Activated B cell treated with CpG ODN at 0.5 μM for 24 hours (primary cell): ENCODE data around the gene SGSM2. TPM values are rescaled to one million over a fixed set of nuclear protein-coding genes. Genes with fewer than 3 reads are reported as not detected.

Experiments
- ATAC-seq: fragments of 200-7000 bp; cut with Tn5 transposase; one replicate; pipeline ENCODE4 v1.10.0; 2021; ENCODE audit warnings: low read depth, mild to moderate bottlenecking, moderate library complexity
- CTCF ChIA-PET: fragments of 350-600 bp; sonication (Branson Sonifier 250); formaldehyde crosslinking; loops from one replicate; lab custom pipeline; 2021; ENCODE audit warnings: antibody characterized with exemption; lab: Charles Lee
- POLR2A ChIA-PET: fragments of 350-600 bp; sonication (Branson Sonifier 250); formaldehyde crosslinking; loops from one replicate; lab custom pipeline; 2021; ENCODE audit warnings: antibody characterized with exemption; lab: Charles Lee
- DNase-seq: peaks from one replicate; pipeline ENCODE4 v3.0.0; 2022
- H3K27ac Mint-ChIP-seq: one replicate; pipeline ENCODE4 v1.8.0; 2020; ENCODE audit warnings: mixed read lengths
- H3K27me3 Mint-ChIP-seq: one replicate; pipeline ENCODE4 v1.8.0; 2021; ENCODE audit warnings: mixed read lengths
- H3K36me3 Mint-ChIP-seq: one replicate; pipeline ENCODE4 v1.8.0; 2021; ENCODE audit warnings: low read depth, mixed read lengths
- H3K4me1 Mint-ChIP-seq: one replicate; pipeline ENCODE4 v1.8.0; 2021; ENCODE audit warnings: mixed read lengths
- H3K4me3 Mint-ChIP-seq: one replicate; pipeline ENCODE4 v1.8.0; 2020; ENCODE audit warnings: mild to moderate bottlenecking, mixed read lengths
- H3K9me3 Mint-ChIP-seq: one replicate; pipeline ENCODE4 v1.8.0; 2020; ENCODE audit warnings: mixed read lengths
- CTCF ChIP-seq: fragments of 200-600 bp; IDR thresholded peaks from one replicate; pipeline ENCODE4 v1.8.0; 2022; ENCODE audit warnings: antibody characterized with exemption, mild to moderate bottlenecking
- intact Hi-C: fragments of 100-400 bp; cut with micrococcal nuclease; formaldehyde crosslinking; loops from one replicate; pipeline ENCODE4 v1.15.1; 2024
- total RNA-seq: library from RNA; stranded (reverse); gene quantifications from 2 replicates; pipeline ENCODE4 v1.2.3, GENCODE V29; 2022

SGSM2 gene
- total RNA-seq, 1 donor from 2014 or later, result 60.5 TPM

DNA sequence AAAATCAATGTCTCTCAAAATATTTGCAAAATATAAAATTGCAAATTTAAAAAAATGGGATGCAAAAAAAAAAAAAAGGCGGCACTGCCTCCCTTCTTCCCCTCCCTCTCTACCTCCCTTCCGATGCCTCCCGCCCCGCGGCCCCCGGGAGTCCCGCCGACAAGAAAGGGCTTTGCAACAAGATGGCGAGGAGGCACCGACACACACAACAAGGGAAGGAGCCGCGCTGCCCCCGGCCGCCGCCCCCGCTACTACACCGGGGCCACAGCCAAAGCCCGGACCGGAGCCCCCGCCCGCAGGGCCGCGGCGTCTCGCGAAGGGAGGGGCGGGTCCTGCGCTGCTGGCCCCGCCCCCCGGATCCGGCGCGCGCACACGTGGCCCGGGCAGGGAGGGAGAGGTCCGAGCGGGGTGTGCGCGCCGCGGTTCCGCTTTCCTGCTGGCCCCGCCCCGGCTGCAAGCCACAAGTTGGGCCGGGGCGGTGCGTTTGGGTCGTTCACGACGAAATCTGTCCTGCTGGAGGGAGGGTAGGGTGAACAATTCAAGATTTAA, 63.6 kb downstream of the SGSM2 start, which contains the start of gene MNT:
TSS of gene MNT (minus strand) at position 184 of the 549 bp plus-strand sequence. CDS start 348 bp downstream, outside the sequence.
- ATAC-seq, result peak; percentile 51
- intact Hi-C loops, result loop anchor here (1.0 to 5.0 kb wide), 13 partner anchors 9 to 1566 kb away; partner anchors contain the start of genes DPH1, PAFAH1B1, SLC43A2 and SMG6
- Mint-ChIP-seq H3K9me3 (no peaks in the 10 kb centered on the region), H3K36me3 (peaks cover 14% of the 10 kb centered on the region), H3K27ac (peak within 1 kb of the TSS; percentile 99), H3K27me3 (no peaks in the 10 kb centered on the region), H3K4me1 (peaks cover 46% of the 10 kb centered on the region), H3K4me3 (peak within 1 kb of the TSS; percentile 94)
- DNase-seq, result peak; percentile 95
- ChIA-PET POLR2A (interaction anchor here (0.8 to 4.0 kb wide), 8 partner anchors 9 to 684 kb away, joined by 3 to 103 read pairs (median 10); partner anchors contain the start of genes SGSM2, SMG6, SRR and TSR1), CTCF (interaction anchor here (1.0 to 6.7 kb wide), 3 partner anchors 9 to 18 kb away, joined by 6 to 45 read pairs (median 9); no protein-coding TSS in a partner anchor)
- TF ChIP-seq CTCF, result no peak

DNA sequence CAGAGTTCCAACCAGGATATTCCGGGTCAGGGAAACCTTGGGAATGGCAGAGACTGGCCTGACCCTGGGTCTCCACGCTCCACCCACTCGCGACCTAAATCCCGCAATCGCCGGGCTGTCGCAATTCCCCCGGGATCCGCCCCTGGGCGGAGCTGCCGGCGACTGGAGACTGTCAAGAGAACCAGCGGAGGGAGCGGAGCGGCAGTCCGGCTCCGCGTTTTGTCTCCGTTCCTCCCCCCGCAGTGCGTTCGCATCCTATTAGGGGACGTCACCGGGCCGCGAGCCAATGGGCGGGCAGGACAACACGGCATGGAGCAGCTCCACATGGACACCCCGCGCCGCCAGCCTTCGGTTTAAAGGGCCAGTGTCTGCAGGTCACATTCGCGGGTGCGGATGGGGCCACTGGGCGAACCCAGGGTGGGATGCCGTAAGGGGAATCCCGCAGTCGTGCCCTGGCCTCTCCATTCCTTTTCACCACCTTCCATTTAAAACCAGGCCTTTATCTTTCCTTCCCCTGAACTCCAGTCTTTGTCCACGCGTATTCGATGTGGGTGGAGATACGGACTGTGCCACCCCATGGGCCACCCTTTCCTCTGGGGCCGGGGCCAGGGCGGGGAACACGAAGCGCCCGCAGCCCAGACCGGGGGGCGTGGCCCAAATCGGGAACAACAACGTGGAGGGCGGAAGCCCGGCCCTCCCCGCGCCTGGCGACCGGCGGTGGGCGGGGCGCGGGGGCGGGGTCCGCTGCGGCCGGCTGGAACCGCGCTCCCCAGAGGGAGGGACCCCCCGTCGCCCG, 64.3 kb downstream of the SGSM2 start:
- Mint-ChIP-seq H3K27me3 (no peaks in the 10 kb centered on the region), H3K4me3 (peak overlapping the region; percentile 94), H3K4me1 (peaks cover 39% of the 10 kb centered on the region), H3K9me3 (no peaks in the 10 kb centered on the region), H3K36me3 (peaks cover 14% of the 10 kb centered on the region), H3K27ac (peak overlapping the region; percentile 99)
- intact Hi-C loops, result loop anchor here (1.0 to 5.0 kb wide), 13 partner anchors 9 to 1566 kb away; partner anchors contain the start of genes DPH1, PAFAH1B1, SLC43A2 and SMG6
- ATAC-seq (peak; percentile 58), DNase-seq (peak; percentile 99)
- TF ChIP-seq CTCF, result no peak
- ChIA-PET CTCF (interaction anchor here (1.0 to 6.7 kb wide), 3 partner anchors 9 to 19 kb away, joined by 6 to 45 read pairs (median 9); no protein-coding TSS in a partner anchor), POLR2A (interaction anchor here (0.6 to 4.0 kb wide), 7 partner anchors 9 to 309 kb away, joined by 3 to 103 read pairs (median 14); partner anchors contain the start of genes SGSM2, SMG6, SRR and TSR1)

DNA sequence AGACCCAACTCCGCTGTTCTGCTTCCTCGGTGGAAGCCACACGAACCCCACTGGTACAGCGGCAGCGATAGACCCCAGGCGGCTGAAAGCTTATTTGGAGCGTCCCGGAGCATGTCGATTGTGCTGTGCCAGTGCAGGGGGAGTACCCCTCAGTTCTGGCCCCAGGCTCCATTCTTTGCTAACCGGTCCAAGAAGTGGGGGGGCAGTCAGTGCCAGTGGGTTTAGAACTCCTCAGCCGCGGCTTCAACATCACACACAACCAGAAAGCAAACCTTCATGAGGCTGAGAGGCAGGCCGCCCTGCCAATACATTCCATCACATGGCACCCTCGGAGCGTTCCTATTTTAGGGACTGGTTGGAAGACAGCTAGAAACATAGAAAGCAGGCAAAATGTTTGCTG, 65.2 kb downstream of the SGSM2 start:
- intact Hi-C loops, result loop anchor here (5.0 kb wide), 2 partner anchors 350 to 1565 kb away; no protein-coding TSS in a partner anchor
- Mint-ChIP-seq H3K27ac (peak overlapping the region; percentile 74), H3K4me1 (peaks cover 31% of the 10 kb centered on the region), H3K4me3 (peak overlapping the region; percentile 83), H3K36me3 (peaks cover 18% of the 10 kb centered on the region), H3K27me3 (no peaks in the 10 kb centered on the region), H3K9me3 (no peaks in the 10 kb centered on the region)
- CTCF ChIA-PET, result interaction anchor here (6.7 kb wide), 1 partner anchor 20 kb away, joined by 45 read pairs; no protein-coding TSS in a partner anchor
- ATAC-seq (no peak), DNase-seq (no peak)
- POLR2A ChIA-PET, result interaction anchor here (0.6 to 4.0 kb wide), 6 partner anchors 10 to 308 kb away, joined by 3 to 103 read pairs (median 14); partner anchors contain the start of genes SGSM2 and TSR1
- TF ChIP-seq CTCF, result no peak

DNA sequence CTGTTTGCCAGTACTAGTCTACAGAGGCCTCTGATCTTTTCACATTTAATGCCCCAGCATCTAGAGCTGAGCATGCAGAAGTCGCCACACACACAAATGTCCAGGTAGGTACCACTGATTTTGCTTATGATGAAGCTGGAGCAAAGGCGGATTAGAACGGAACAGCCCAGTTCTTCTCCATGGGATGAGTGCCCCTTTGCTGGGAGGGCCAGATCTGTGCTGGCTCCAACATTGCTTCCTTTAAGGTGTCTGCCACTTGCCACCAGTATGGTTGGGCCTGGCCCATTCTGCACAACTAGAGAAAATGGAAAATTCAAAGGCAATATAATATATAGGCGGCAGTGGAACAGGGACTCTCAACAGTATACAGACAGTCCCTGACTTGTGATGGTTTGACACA, 65.7 kb downstream of the SGSM2 start:
- POLR2A ChIA-PET, result interaction anchor here (2.8 to 3.8 kb wide), 2 partner anchors 11 to 13 kb away, joined by 15 to 103 read pairs; no protein-coding TSS in a partner anchor
- Mint-ChIP-seq H3K4me3 (peak overlapping the region; percentile 83), H3K27me3 (no peaks in the 10 kb centered on the region), H3K9me3 (no peaks in the 10 kb centered on the region), H3K27ac (no peak overlapping the region), H3K4me1 (peaks cover 26% of the 10 kb centered on the region), H3K36me3 (peaks cover 18% of the 10 kb centered on the region)
- CTCF ChIA-PET, result interaction anchor here (6.7 kb wide), 1 partner anchor 20 kb away, joined by 45 read pairs; no protein-coding TSS in a partner anchor
- intact Hi-C loops, result loop anchor here (5.0 kb wide), 2 partner anchors 351 to 1564 kb away; no protein-coding TSS in a partner anchor
- TF ChIP-seq CTCF, result no peak
- DNase-seq (no peak), ATAC-seq (no peak)
